ENCODE results near the gene METRNL.
"Not testable (repeated sequence)": the region's sequence is repeated elsewhere in the genome, so short reads cannot be mapped to it uniquely, and the experiment has no call there.

Gene METRNL

DNA sequence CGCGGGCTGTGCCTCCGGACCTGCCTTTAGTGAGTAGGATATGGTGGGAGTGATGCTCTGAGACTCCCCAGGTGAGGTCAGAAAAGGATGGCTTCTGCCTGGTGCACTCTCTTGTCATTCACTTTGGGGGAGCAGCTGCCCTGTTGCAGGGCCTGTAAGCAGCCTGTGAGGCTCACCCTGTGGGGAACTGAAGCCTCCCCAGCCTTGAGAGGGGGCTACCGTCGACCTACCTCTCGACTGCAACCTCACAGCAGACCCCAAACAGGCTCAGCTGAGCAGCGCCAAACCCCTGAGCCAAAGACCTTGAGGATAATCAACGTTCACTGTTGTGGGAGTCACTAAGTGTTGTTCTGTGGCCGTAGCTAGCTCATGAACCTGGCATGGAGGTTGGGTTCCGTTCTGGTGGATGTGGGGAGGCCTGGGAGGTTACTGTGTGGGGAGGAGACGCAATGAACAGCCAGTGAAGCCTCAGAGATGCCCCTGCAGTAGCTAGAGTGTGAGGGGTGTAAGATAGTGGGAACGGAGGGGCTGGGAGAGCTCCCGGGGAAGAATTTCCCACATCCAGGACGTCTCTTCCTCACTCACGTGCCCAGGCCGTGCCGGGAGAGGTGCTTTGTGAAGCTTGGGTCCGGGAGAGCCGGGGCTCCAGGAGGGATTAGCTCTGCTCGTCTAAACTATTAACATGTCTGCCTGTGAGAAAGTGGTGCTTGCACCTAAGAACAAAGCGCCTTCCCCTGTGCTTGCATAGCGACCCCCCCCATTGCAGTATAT is 38.8 kb downstream of the METRNL start:
- Histone ChIP-seq H3K27me3 (peaks cover 58% of the 10 kb centered on the region), H4K20me1 (no peaks in the 10 kb centered on the region; the same call in 1 of the 2 replicates), H3K9ac (no peak overlapping the region), H3K4me3 (no peak overlapping the region), H3K36me3 (no peaks in the 10 kb centered on the region), H3K4me1 (peaks cover 48% of the 10 kb centered on the region), H3K4me2 (peak overlapping the region; percentile 84), H3K27ac (0 out of 2 replicates have a peak overlapping the region, but pooled peaks have one; percentile 37), H3K9me3 (no peaks in the 10 kb centered on the region)
- no peak for TF ChIP-seq Cebpa-rat (IDR thresholded peaks at IDR 0.05)

DNA sequence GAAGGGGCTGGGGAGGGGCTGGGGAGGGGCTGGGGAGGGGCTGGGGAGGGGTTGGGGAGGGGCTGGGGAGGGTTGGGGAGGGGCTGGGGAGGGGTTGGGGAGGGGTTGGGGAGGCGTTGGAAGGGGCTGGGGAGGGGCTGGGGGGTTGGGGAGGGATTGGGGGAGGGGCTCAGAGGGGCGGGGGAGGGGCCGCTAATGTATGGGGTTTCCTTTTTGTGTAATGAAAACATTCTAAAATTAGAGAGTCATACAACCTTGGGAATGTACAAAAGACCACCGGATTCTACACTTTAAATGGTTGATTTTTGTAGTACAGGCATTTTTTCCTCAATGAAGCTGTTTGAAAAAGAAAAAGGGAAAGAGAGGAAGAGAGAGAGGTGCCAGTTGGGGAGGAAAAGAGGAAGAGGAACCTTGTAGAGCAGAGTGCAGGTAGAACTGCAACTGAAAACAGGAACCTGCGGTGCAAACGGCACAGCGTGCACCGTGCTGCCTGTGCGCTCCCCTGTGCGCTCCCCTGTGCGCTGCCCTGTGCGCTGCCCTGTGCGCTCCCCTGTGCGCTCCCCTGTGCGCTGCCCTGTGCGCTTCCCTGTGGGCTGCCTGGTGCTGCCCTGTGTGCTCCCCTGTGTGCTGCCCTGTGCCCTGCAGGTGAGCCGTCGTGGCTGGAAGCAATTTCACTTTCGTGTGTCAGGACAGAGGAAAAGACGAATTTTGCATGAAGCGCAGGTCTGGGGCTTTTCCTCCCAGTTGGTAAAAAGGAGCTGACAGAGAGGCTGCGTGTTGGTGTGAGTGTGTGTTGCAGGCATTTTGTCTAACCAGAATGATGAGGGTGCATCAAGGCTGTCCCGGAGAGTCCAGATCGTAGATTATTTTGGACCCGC is 40.8 kb downstream of the METRNL start:
- Histone ChIP-seq H3K9me3 (no peaks in the 10 kb centered on the region), H3K27me3 (peaks cover 78% of the 10 kb centered on the region), H3K27ac (no peak overlapping the region), H3K36me3 (no peaks in the 10 kb centered on the region), H3K4me2 (peak overlapping the region; percentile 83), H3K9ac (no peak overlapping the region), H3K4me3 (peak overlapping the region; percentile 34), H4K20me1 (peaks cover 13% of the 10 kb centered on the region), H3K4me1 (peaks cover 52% of the 10 kb centered on the region)
- TF ChIP-seq Cebpa-rat (IDR thresholded peaks at IDR 0.05) = no peak

DNA sequence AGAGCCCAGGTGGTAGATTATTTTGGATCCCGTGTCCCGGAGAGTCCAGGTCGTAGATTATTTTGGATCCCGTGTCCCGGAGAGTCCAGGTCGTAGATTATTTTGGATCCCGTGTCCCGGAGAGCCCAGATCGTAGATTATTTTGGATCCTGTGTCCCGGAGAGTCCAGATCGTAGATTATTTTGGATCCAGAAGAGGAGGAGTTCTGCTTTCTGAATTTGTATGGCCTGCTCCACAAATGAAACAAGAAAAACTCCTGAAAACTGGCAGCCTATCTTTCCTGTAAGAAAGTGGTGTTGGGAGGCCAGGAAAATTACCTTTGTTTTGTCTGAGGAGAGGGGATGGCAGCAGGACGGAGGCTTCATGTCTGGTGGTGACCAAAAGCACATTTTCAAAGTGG is 42.1 kb downstream of the METRNL start:
- not testable (repeated sequence) for H3K4me3 ChIP-seq, H3K9ac ChIP-seq, H3K27ac ChIP-seq, H3K36me3 ChIP-seq, H3K9me3 ChIP-seq, H3K4me2 ChIP-seq
- H4K20me1 ChIP-seq = peaks cover 26% of the 10 kb centered on the region
- peaks cover 50% of the 10 kb centered on the region for H3K4me1 ChIP-seq
- H3K27me3 ChIP-seq = peaks cover 81% of the 10 kb centered on the region

DNA sequence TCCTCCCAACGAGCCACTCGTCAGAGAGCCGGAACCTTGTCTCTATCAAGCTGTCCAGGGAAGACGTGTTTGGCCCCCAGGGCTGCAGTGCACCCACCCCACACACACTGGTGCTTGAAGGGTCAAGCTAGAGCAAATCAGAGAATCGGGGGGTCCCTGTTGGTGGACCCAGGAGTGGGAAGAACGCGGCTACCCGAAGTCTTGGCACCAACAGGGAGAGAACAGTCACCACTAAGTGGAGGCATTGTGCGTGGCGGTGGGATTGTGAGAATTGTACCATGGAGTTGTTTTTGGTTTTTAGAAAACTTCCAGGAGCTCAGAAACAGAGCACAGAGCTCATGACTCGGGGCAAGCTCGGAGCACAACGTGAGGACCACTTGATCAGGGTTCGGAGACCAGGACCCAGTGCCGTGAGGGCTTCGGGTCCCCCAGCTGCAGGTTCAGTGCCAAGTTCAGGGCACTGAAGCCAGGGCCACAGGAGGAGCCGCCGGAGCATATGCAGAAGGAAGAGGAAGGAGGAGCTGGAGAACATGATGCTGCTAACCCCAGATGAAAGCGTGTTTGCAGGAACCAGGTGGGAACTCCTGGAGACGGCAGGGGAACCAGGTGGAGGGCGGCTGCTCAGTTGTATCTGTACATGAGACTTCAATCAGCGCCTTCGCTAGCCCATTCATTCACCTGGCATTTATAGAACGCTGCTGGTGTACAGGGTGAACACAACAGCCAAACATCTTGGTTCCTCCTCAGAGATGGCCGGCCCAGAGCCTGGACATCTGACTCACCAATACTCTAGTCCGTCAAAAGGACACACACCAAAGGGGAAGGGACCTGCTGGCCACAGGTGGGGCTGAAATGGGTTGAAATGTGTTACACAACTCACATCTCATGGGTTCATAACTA is 42.8 kb downstream of the METRNL start:
- peaks cover 26% of the 10 kb centered on the region for H4K20me1 ChIP-seq
- peaks cover 85% of the 10 kb centered on the region for H3K27me3 ChIP-seq
- no peak overlapping the region for H3K9ac ChIP-seq
- H3K4me2 ChIP-seq = no peak overlapping the region
- no peak overlapping the region for H3K4me3 ChIP-seq
- H3K27ac ChIP-seq = no peak overlapping the region
- no peak for TF ChIP-seq Cebpa-rat (IDR thresholded peaks at IDR 0.05)
- H3K36me3 ChIP-seq = no peaks in the 10 kb centered on the region
- H3K9me3 ChIP-seq = no peaks in the 10 kb centered on the region
- H3K4me1 ChIP-seq = peaks cover 49% of the 10 kb centered on the region

DNA sequence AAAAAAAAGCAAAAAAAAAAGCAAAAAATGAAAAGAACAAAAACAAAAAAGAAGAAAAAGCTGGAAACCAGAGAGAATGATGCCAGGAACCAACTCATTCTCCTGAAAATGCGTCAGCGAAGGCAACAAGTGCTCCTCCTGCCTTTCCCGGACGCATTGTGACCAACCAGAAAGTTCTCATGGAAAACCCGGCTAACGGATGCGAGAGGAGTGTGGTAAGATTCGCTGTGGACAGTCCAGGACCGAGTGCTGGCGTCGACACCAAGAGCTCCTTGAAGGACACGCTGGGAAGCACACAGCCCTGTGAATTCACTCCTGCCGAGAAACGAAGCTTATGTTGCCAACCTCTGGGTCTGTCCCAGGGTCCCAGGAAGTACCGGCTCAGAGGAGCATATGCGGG is 43.4 kb downstream of the METRNL start:
- H3K27me3 ChIP-seq = peaks cover 85% of the 10 kb centered on the region
- no peak overlapping the region for H3K4me3 ChIP-seq

DNA sequence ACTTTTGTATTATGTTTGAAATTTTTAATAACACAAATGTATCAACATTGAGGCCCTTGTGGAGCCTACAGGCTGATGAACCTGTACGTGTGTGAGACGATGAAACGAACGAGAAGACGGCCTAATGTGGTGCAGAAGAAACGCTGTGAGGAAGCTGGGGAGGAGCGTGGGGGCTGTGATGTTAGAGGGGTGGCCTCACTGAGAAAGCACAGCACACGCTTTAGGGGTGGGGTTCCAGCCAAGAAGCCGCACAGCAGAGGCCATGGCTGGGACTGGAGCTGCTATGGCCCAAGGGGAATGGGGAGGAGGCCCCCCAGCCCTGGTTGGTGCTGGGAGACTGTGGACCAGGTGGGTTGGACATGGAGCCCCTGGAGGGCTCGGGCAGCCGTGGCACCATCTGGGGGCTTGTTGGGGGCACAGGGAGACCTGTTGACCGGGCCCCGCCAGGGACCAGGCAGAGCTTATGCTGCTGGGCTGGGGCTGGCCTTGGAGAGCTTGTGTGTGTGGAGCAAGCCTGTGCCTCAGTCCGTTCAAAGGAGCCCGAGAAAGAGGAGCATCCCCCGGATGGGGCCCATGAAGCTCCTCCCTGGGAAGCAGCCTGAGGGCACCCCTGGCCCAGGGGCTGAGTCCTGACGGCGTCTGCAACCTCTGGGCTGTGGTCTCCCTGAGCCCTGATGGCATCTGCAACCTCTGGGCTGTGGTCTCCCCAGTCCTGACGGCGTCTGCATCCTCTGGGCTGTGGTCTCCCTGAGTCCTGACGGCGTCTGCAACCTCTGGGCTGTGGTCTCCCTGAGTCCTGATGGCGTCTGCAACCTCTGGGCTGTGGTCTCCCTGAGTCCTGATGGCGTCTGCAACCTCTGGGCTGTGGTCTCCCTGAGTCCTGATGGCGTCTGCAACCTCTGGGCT is 44.7 kb downstream of the METRNL start:
- no peak for TF ChIP-seq Cebpa-rat (IDR thresholded peaks at IDR 0.05)
- Histone ChIP-seq H3K9ac (no peak overlapping the region), H3K4me1 (peaks cover 29% of the 10 kb centered on the region), H3K27ac (no peak overlapping the region), H3K4me3 (no peak overlapping the region), H3K36me3 (no peaks in the 10 kb centered on the region), H3K9me3 (no peaks in the 10 kb centered on the region), H4K20me1 (peaks cover 26% of the 10 kb centered on the region), H3K4me2 (no peak overlapping the region), H3K27me3 (peaks cover 72% of the 10 kb centered on the region)

More for the DNA sequence above, 43.4 kb downstream of the METRNL start:
- H3K9me3 ChIP-seq = no peaks in the 10 kb centered on the region
- H3K27ac ChIP-seq = no peak overlapping the region
- peaks cover 42% of the 10 kb centered on the region for H3K4me1 ChIP-seq
- no peaks in the 10 kb centered on the region for H3K36me3 ChIP-seq
- peaks cover 26% of the 10 kb centered on the region for H4K20me1 ChIP-seq
- TF ChIP-seq Cebpa-rat (IDR thresholded peaks at IDR 0.05) = no peak
- no peak overlapping the region for H3K9ac ChIP-seq
- H3K4me2 ChIP-seq = no peak overlapping the region

DNA sequence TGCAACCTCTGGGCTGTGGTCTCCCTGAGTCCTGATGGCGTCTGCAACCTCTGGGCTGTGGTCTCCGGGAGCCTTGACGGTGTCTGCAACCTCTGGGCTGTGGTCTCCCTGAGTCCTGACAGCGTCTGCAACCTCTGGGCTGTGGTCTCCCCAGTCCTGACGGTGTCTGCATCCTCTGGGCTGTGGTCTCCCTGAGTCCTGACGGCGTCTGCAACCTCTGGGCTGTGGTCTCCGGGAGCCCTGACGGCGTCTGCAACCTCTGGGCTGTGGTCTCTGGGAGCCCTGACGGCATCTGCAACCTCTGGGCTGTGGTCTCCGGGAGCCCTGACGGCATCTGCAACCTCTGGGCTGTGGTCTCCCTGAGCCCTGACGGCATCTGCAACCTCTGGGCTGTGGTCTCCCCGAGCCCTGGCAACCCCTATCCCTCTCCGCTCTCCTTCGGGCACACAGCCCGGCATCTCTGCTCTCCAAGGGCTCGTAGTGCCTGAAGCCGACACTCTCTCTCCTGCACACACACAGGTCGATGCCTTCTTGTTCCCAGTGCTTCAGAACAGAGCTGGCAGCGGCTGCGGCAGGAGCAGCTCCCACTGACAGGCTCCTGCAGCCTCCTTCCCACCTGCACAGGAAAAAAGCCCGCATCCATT is 45.6 kb downstream of the METRNL start:
- H3K9ac ChIP-seq = no peak overlapping the region
- H3K27me3 ChIP-seq = peaks cover 70% of the 10 kb centered on the region
- H3K36me3 ChIP-seq = no peaks in the 10 kb centered on the region
- no peak overlapping the region for H3K27ac ChIP-seq
- H4K20me1 ChIP-seq = peaks cover 26% of the 10 kb centered on the region
- peak overlapping the region; percentile 47 for H3K4me2 ChIP-seq
- TF ChIP-seq Cebpa-rat (IDR thresholded peaks at IDR 0.05) = no peak
- H3K9me3 ChIP-seq = no peaks in the 10 kb centered on the region
- H3K4me1 ChIP-seq = peaks cover 23% of the 10 kb centered on the region
- no peak overlapping the region for H3K4me3 ChIP-seq

DNA sequence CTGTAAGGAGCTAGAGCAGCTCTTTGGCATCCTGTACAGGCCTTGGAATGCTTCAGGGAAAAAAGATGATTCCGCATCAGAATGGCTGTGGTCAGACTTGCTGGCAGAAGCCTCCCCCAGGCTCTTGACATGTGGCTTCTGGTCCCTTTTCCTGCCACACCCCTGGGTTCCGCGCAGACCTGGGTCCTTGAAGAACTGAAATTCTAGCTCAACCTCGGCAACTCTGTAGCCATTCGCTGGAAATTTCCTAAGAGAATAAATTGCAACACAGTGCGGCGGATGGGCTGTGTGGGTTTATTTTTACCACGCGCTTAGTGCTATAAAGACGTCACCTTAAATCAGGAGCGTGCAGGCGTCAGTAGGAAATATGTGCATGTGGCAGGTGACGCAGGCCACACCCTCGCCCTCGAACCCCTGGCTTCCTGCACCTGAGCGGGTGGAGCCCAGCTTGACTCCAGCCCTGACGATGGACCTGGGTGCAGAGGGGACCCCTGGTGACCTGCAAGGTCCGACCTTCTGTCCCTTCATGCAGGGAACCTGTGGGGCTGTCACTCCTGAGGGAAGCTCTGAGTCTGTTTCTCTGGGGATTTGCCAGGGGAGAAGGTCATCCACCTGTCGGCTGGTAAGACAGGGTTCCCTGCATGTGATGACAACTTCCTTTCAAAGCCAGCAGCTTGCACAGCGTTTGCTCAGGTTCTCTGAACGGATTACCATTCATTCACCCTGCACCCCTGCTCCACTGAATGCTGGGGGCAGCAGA is 46.3 kb downstream of the METRNL start:
- no peak overlapping the region for H3K4me3 ChIP-seq
- H4K20me1 ChIP-seq = peaks cover 26% of the 10 kb centered on the region
- peak overlapping the region; percentile 47 for H3K4me2 ChIP-seq
- no peak overlapping the region for H3K9ac ChIP-seq
- TF ChIP-seq Cebpa-rat (IDR thresholded peaks at IDR 0.05) = no peak
- peaks cover 17% of the 10 kb centered on the region for H3K4me1 ChIP-seq
- no peaks in the 10 kb centered on the region for H3K36me3 ChIP-seq
- no peak overlapping the region for H3K27ac ChIP-seq
- no peaks in the 10 kb centered on the region for H3K9me3 ChIP-seq
- peaks cover 64% of the 10 kb centered on the region for H3K27me3 ChIP-seq
